ENCODE results near the gene PPP4C. TPM values are rescaled to one million over a fixed set of nuclear protein-coding genes. Genes with fewer than 3 reads are reported as not detected.

The PPP4C gene
- total RNA-seq, 1 donor from 2014 or later: 144 TPM

DNA sequence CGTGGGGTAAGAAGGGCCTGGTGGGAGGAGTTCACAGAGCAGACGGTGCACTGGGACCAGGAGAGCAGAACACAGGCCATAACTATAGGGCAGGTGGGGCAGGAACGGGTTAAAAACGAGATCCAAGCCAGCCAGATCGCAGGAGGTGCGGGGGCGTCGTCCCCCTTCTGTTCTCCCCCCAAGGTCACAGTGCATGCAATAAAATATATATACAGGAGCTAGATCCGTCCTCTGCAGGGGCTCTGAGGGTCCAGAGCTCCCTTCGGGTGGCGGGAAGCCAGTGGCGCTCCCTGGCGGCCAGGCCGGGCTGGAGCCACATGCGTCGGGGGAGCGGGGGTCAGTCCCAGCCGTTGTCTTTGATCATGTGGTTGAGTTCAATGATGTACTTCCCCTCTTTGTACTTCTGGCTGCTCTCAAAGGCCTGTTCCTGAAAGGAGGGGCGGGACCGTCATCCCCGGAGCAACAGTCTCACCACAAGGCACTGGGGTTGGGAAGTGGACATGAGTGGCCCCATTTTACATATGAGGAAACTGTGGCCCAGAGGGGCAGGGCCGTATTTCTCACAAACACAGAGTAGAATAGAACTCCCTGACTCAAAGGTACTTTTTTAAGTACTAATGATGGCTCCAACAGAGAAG lies 16.7 kb downstream of the PPP4C start:
- H3K36me3 Mint-ChIP-seq (ENCODE audit: insufficient read depth): peaks cover 12% of the 10 kb centered on the region
- DNase-seq (ENCODE audit: low spot score, unreplicated experiment): no peak
- H3K9me3 Mint-ChIP-seq (ENCODE audit: low read depth): peaks cover 5% of the 10 kb centered on the region
- peaks cover 20% of the 10 kb centered on the region for H3K4me1 Mint-ChIP-seq (ENCODE audit: low read depth)
- TF ChIP-seq, protein P1, sequence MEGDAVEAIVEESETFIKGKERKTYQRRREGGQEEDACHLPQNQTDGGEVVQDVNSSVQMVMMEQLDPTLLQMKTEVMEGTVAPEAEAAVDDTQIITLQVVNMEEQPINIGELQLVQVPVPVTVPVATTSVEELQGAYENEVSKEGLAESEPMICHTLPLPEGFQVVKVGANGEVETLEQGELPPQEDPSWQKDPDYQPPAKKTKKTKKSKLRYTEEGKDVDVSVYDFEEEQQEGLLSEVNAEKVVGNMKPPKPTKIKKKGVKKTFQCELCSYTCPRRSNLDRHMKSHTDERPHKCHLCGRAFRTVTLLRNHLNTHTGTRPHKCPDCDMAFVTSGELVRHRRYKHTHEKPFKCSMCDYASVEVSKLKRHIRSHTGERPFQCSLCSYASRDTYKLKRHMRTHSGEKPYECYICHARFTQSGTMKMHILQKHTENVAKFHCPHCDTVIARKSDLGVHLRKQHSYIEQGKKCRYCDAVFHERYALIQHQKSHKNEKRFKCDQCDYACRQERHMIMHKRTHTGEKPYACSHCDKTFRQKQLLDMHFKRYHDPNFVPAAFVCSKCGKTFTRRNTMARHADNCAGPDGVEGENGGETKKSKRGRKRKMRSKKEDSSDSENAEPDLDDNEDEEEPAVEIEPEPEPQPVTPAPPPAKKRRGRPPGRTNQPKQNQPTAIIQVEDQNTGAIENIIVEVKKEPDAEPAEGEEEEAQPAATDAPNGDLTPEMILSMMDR (IDR thresholded peaks at IDR 0.05; ENCODE audit: unreplicated experiment): peak; percentile 62
- H3K27me3 Mint-ChIP-seq: no peaks in the 10 kb centered on the region
- peak overlapping the region; percentile 77 for H3K4me3 Mint-ChIP-seq (ENCODE audit: low read depth)
- peak overlapping the region; percentile 58 for H3K27ac Mint-ChIP-seq

DNA sequence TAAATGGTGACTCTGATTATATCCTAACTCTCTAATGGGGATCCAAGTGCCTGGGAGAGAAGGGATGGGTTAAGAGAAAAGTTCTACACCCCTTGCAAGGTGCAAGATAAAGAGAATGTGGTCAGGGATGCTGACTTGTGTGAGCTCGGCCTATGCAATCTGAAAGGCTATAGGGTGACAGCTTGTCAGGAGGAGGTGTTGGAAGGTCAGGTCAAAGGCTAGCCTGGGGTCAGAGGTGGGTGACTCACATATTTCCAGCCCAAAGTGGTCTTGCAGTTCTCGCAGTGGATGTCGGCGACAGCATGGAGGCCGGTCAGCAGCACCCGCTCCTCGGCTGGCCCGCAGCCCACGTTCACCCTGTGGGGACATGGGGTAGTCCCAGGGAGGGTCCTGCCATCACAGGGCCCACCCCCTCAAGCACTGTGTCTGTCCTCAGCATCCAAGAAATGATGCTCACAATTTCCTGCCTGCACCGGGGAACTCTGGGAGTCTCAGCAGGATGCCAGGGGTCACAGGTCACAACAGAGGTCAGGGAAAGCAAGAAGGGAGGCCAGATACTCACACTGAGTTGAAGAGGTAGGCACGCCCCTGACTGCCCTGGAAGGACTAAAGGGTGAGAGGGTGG lies 18.9 kb downstream of the PPP4C start:
- H3K4me3 Mint-ChIP-seq (ENCODE audit: low read depth): peak overlapping the region; percentile 77
- H3K4me1 Mint-ChIP-seq (ENCODE audit: low read depth): peaks cover 20% of the 10 kb centered on the region
- peak overlapping the region; percentile 20 for H3K27ac Mint-ChIP-seq
- no peaks in the 10 kb centered on the region for H3K27me3 Mint-ChIP-seq
- H3K9me3 Mint-ChIP-seq (ENCODE audit: low read depth): peaks cover 13% of the 10 kb centered on the region
- TF ChIP-seq, protein P1 (IDR thresholded peaks at IDR 0.05; ENCODE audit: unreplicated experiment): no peak
- H3K36me3 Mint-ChIP-seq (ENCODE audit: insufficient read depth): peaks cover 16% of the 10 kb centered on the region
- DNase-seq (ENCODE audit: low spot score, unreplicated experiment): no peak

DNA sequence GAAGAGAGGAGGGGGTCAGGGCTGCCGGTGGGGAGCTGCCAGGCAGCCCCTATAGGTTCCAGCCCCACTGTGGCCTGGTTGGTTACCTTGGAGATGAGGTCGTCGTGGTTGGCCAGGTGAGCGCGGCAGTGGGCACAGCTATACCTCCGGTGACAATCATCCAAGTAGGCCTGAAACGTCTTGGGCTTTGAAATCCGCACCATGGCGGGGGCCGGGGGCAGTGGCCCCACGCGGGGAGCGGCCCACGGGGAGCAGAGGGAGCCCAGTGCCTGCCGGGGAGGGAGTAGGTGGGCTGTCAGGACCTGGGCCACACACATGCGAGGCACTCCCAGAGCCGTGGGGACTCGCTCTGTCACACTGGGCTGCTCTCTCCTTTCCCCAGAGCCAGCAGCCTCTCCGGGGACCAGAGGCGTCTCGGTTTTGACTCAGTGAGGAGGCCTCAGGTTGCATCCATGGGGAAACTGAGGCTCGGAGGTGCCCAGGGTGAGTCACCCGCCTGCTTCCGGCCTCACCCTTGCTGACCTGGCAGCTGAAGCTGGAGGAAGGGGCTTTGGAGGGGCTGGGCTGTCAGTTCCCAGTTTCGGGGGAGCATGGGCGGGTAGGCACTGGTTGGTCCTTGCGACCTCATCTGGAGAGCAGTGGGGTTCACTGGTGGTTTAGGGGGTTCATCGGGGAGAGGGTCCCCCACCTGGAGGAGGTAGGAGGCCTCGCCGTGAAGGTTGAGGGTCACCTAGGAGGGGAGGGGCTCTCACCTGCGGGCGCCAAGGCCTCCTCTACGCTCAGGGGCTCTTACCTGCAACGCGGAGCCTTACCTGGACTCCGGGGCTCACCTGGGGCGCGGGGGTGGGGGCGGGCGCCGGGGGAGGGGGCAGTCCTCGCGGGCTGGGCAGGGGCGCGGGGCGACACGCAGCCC lies 19.6 kb downstream of the PPP4C start:
- peaks cover 16% of the 10 kb centered on the region for H3K36me3 Mint-ChIP-seq (ENCODE audit: insufficient read depth)
- no peaks in the 10 kb centered on the region for H3K27me3 Mint-ChIP-seq
- H3K4me3 Mint-ChIP-seq (ENCODE audit: low read depth): peak overlapping the region; percentile 77
- DNase-seq (ENCODE audit: low spot score, unreplicated experiment): no peak
- peaks cover 17% of the 10 kb centered on the region for H3K4me1 Mint-ChIP-seq (ENCODE audit: low read depth)
- TF ChIP-seq, protein P1 (IDR thresholded peaks at IDR 0.05; ENCODE audit: unreplicated experiment): no peak
- H3K9me3 Mint-ChIP-seq (ENCODE audit: low read depth): peaks cover 13% of the 10 kb centered on the region
- peak overlapping the region; percentile 92 for H3K27ac Mint-ChIP-seq

DNA sequence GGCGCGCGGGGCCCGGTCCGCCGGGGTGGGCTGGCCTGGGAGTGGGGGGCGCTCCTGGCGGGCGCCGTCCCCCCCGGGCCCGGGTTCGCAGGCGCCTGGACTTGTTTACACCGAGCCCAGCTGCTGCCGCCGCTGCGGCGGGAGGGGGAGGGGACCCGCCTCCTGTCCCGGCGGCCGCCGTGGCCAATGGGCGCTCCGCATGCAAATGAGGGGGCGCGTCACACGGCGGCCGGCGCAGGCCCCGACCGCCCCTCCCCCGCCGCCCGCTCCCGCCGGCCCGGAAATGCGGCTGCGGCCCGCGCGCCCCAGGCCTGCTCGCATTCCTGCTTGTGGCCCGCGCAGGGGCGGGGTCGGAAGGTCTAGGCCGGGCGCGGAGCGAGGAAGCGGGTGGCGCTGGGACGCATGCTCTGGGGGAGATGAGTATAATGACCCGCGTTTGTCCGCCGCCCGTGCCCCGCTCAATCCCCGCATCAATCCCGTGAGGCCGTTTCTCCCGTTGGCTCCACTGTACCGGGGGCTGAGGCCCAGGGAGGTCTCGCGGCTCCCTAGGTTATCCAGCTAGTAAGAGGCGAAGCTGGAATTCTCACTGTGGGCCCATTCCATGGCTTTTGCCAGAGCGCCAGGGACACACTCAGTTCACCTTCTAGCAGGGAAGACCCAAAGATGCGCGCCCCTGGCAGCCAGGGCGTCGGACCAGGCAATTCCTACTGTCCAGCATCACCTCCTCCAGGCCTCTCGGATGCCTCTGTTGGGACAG lies 20.5 kb downstream of the PPP4C start, which contains the start of gene YPEL3:
TSS of gene YPEL3 (minus strand) at position 109 of the 757 bp plus-strand sequence. CDS start 731 bp downstream, outside the sequence.
- TF ChIP-seq, protein P1 (IDR thresholded peaks at IDR 0.05; ENCODE audit: unreplicated experiment): no peak
- H3K4me3 Mint-ChIP-seq (ENCODE audit: low read depth): peak within 1 kb of the TSS; percentile 77
- H3K9me3 Mint-ChIP-seq (ENCODE audit: low read depth): peaks cover 13% of the 10 kb centered on the region
- peak within 1 kb of the TSS; percentile 96 for H3K27ac Mint-ChIP-seq
- H3K36me3 Mint-ChIP-seq (ENCODE audit: insufficient read depth): peaks cover 17% of the 10 kb centered on the region
- H3K4me1 Mint-ChIP-seq (ENCODE audit: low read depth): peaks cover 17% of the 10 kb centered on the region
- peak; percentile 90 for DNase-seq (ENCODE audit: low spot score, unreplicated experiment)
- no peaks in the 10 kb centered on the region for H3K27me3 Mint-ChIP-seq

Data from progenitor cell of endocrine pancreas (in vitro differentiated cells).